Uterus (tissue), 2 donors: Measurements from ENCODE around the gene APOBEC3H.

Experiments
- POLR2A ChIP-seq, 2 donors: fragments of 450-650 bp; IDR thresholded peaks; one replicate each; pipeline ENCODE4 v1.6.1; 2016; ENCODE audit warnings: antibody characterized with exemption in 2 of 2, mild to moderate bottlenecking in 1 of 2, moderate library complexity in 1 of 2
- TF ChIP-seq, protein P1 (sequence below), 4 experiments: fragments of 200-600 bp in 2 of 4; fragments of 450-650 bp in 2 of 4; sonication (generic) in 2 of 4; IDR thresholded peaks; one replicate each; pipeline ENCODE4 v1.5.1; 2016 to 2019; ENCODE audit warnings: antibody characterized with exemption in 4 of 4, mild to moderate bottlenecking in 2 of 4, moderate library complexity in 1 of 4

DNA sequence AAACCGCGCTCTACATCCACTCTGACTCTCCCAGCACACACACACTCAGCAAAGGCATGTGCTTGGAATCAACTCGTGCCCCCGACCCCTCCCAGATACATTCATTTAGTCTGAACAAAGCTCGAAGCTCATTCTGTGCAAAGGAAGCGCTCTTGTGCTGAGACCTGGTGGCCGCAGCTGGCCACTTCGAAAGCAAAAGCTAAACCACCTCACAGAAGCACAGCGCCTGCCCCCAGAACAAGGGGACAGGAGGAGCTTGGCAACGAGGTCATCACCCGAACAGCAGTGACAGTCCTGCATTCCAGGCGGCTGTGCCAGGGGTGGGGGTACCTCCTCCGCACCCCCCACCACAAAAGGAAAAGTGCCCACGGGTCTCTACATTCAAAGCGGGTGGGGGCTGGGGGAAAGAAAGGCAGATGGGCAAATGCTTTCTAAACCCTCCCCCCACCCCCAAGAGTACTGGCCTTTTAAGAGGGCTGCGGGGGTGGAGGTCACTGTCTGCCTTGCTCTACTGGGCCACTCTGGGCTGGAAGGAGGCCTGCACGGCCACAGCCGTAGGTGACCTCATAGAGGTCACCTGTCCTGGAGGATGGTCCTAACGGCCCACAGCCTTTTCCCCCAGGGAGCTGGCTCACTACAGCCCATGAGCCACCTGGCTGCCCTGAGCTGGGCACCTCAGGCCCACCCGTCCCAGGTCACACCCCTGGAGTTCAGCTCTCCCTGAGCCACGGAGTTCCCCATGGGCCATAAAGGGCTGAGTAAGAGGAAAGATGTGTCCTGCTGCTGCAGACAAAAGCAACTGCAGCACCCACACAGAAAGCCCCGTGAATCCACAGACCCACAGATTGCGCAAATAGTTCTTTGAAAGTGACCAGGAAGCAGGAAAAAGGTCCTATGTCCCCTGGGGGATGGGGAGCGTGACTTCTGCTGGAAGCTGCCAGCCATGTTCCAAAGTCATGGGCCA, 34.1 kb downstream of the APOBEC3H start:
- TF ChIP-seq POLR2A (IDR thresholded peaks at IDR 0.05) = no peak
- TF ChIP-seq, protein P1, sequence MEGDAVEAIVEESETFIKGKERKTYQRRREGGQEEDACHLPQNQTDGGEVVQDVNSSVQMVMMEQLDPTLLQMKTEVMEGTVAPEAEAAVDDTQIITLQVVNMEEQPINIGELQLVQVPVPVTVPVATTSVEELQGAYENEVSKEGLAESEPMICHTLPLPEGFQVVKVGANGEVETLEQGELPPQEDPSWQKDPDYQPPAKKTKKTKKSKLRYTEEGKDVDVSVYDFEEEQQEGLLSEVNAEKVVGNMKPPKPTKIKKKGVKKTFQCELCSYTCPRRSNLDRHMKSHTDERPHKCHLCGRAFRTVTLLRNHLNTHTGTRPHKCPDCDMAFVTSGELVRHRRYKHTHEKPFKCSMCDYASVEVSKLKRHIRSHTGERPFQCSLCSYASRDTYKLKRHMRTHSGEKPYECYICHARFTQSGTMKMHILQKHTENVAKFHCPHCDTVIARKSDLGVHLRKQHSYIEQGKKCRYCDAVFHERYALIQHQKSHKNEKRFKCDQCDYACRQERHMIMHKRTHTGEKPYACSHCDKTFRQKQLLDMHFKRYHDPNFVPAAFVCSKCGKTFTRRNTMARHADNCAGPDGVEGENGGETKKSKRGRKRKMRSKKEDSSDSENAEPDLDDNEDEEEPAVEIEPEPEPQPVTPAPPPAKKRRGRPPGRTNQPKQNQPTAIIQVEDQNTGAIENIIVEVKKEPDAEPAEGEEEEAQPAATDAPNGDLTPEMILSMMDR (IDR thresholded peaks at IDR 0.05) = no peak
